D721Med (cell line): Measurements from ENCODE around the gene ZNF550.
"Not testable (repeated sequence)": the region's sequence is repeated elsewhere in the genome, so short reads cannot be mapped to it uniquely, and the experiment has no call there.

Experiments
- DNase-seq: peaks from one replicate; pipeline ENCODE4 v3.0.0; 2011; ENCODE audit warnings: low spot score; ENCODE audit not compliant: insufficient read length
- FAIRE-seq: peaks from 2 replicates; lab custom pipeline; 2011; peaks lifted over from hg19 to GRCh38; lab: Jason Lieb, UNC

ZNF550 gene

DNA sequence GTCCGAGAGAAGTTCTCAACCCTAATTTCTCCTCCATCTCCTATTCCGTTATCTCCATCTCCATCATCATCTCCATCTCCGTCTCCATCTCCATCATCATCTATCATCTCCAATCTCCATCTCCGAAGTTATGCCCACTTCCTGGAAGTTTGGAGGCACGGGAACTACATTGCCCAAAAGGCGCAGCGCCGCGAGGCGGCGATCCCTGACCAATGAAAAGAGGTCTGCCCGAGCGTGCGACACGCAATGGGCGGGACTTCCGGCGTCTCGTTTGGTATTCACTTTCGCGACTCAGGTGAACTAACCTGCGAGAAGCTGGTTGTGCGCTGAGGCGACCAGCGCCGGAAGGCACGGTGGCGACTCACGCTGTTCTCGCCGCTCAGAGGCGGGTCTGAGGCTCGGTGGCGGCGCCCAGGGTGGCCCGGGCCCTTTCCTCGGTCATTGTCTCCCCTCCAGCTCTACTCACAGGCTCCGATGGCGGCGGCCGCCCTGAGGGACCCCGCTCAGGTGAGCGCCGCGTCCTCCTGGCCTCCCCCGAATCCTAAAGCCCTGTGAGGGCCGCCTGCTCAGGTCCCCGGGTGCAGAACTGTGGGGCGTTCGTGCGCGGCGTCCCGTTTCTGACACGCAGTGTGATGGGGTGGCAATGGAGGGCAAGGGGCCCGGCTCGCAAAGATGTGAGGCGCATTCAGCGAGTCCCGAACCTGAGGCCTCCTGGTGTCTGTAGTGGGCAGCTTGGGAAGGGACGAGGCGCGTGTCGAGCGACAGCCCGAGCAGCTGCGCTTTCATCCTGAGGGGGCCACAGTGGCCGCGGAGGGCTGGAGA lies 72.0 kb downstream of the ZNF550 start, which contains the start of gene ZNF419:
ZNF419 (plus strand) TSS at position 274 of the 822 bp plus-strand sequence; CDS start at position 475, 201 bp downstream.
- not testable (repeated sequence) for FAIRE-seq
- peak; percentile 50 for DNase-seq
